KMS-11 (cell line): ENCODE measurements around the gene GRHL3.

Experiments used
- H2AFZ ChIP-seq: fragments of 200-600 bp; sonication (generic); 2 replicates; pipeline ENCODE4 v1.6.1; 2016; ENCODE audit warnings: antibody characterized with exemption, mixed run types, low read depth
- H3K27ac ChIP-seq: fragments of 200-600 bp; sonication (generic); 2 replicates; pipeline ENCODE4 v1.6.1; 2016; ENCODE audit warnings: mild to moderate bottlenecking, mixed run types
- H3K27me3 ChIP-seq: fragments of 200-600 bp; sonication (generic); 2 replicates; pipeline ENCODE4 v1.6.1; 2017; ENCODE audit warnings: mild to moderate bottlenecking, low read depth, mixed run types, moderate library complexity; ENCODE audit not compliant: insufficient read depth
- H3K36me3 ChIP-seq: fragments of 200-600 bp; sonication (generic); 2 replicates; pipeline ENCODE4 v1.6.1; 2017; ENCODE audit warnings: mild to moderate bottlenecking, mixed run types; ENCODE audit not compliant: insufficient read depth
- H3K4me1 ChIP-seq: fragments of 200-600 bp; sonication (generic); 2 replicates; pipeline ENCODE4 v1.6.1; 2016; ENCODE audit warnings: mild to moderate bottlenecking, low read depth, mixed run types; ENCODE audit not compliant: poor library complexity, severe bottlenecking
- H3K4me2 ChIP-seq: fragments of 200-600 bp; sonication (generic); 2 replicates; pipeline ENCODE4 v1.7.0; 2016; ENCODE audit warnings: mild to moderate bottlenecking, mixed run types
- H3K4me3 ChIP-seq: fragments of 200-600 bp; sonication (generic); IDR thresholded peaks from 2 replicates; pipeline ENCODE4 v1.6.1; 2017; ENCODE audit warnings: low read depth, low read length, mixed read lengths; ENCODE audit not compliant: insufficient read depth
- H3K79me2 ChIP-seq: fragments of 200-600 bp; sonication (generic); 2 replicates; pipeline ENCODE4 v1.6.1; 2016; ENCODE audit warnings: low read depth, mixed run types; ENCODE audit not compliant: insufficient read depth
- H3K9ac ChIP-seq: fragments of 200-600 bp; sonication (generic); 2 replicates; pipeline ENCODE4 v1.6.1; 2016; ENCODE audit warnings: mild to moderate bottlenecking, mixed run types
- H4K20me1 ChIP-seq: fragments of 200-600 bp; sonication (generic); 2 replicates; pipeline ENCODE4 v1.6.1; 2016; ENCODE audit warnings: mild to moderate bottlenecking, mixed run types; ENCODE audit not compliant: insufficient read depth
- CTCF ChIP-seq: fragments of 200-600 bp; sonication (generic); conservative IDR thresholded peaks from 2 replicates; pipeline ENCODE4 v1.6.1; 2017; ENCODE audit warnings: low read depth, mild to moderate bottlenecking, antibody characterized with exemption, low read length, moderate library complexity, mixed read lengths

GRHL3 gene

DNA sequence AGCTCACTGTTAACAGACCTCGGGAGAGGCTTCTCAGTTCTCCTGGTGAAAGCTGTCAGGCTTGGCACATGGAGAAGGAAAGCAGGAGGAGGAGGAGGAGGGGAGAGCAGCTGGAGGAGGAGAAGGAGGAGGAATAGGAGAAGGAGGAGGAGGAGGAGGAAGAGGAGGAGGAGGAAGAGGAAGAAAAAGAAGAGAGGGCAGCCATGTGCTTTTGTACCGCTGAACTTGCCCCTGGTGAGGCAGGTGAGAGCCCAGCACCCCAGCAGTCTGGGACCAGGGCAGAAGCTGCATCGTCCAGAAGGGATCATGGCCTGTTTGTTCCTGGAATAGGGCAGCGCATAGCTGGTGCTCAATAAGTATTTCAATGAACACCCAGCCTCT is 21.3 kb upstream of the GRHL3 start:
- Histone ChIP-seq H3K27ac (no peak overlapping the region), H3K4me1 (no peaks in the 10 kb centered on the region), H3K4me2 (no peak overlapping the region), H2AFZ (no peak overlapping the region), H3K4me3 (no peak overlapping the region), H3K9ac (no peak overlapping the region), H3K27me3 (no peaks in the 10 kb centered on the region), H3K79me2 (no peaks in the 10 kb centered on the region), H4K20me1 (no peaks in the 10 kb centered on the region), H3K36me3 (no peaks in the 10 kb centered on the region)
- no peak for TF ChIP-seq CTCF

DNA sequence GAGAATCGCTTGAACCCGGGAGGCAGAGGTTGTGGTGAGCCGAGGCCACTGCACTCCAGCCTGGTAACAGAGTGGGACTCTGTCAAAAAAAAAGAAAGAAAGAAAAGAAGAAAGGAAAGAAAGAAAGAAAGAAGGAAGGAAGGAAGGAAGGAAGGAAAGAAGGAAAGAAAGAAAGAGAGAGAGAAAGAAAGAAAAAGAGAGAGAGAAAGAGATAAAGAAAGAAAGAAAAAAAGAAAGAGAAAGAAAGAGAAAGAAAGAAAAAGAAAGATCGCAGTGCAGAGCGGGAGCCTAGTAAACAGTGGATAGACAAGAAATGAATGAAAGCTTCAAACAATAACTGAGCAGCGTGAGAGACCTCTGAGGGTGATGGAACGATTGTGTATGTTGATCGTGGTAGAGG is 20.6 kb upstream of the GRHL3 start:
- H3K27ac ChIP-seq, result no peak overlapping the region
- H4K20me1 ChIP-seq, result no peaks in the 10 kb centered on the region
- H3K4me3 ChIP-seq, result no peak overlapping the region
- H3K9ac ChIP-seq, result no peak overlapping the region
- H3K4me1 ChIP-seq, result no peaks in the 10 kb centered on the region
- no peaks in the 10 kb centered on the region for H3K79me2 ChIP-seq
- no peak for TF ChIP-seq CTCF
- no peak overlapping the region for H3K4me2 ChIP-seq
- no peak overlapping the region for H2AFZ ChIP-seq
- no peaks in the 10 kb centered on the region for H3K36me3 ChIP-seq
- H3K27me3 ChIP-seq, result no peaks in the 10 kb centered on the region

DNA sequence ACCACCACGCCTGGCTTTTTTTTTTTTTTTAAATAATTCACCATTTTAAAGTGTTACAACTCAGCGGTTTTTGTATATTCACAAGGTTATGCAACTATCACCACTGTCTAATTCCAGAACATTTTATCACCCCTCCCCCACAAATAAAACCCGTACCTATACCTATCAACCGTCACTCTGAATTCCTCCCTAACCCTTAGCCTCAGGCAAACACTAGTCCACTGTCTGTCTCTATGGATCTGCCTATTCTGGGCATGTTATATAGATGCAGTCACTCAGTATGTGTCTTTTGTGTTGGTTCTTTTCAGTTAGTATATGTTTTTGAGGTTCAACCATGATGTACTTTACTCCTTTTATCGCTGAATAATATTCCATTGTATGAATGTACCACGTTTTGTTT is 19.3 kb upstream of the GRHL3 start:
- TF ChIP-seq CTCF, result no peak
- no peaks in the 10 kb centered on the region for H3K4me1 ChIP-seq

DNA sequence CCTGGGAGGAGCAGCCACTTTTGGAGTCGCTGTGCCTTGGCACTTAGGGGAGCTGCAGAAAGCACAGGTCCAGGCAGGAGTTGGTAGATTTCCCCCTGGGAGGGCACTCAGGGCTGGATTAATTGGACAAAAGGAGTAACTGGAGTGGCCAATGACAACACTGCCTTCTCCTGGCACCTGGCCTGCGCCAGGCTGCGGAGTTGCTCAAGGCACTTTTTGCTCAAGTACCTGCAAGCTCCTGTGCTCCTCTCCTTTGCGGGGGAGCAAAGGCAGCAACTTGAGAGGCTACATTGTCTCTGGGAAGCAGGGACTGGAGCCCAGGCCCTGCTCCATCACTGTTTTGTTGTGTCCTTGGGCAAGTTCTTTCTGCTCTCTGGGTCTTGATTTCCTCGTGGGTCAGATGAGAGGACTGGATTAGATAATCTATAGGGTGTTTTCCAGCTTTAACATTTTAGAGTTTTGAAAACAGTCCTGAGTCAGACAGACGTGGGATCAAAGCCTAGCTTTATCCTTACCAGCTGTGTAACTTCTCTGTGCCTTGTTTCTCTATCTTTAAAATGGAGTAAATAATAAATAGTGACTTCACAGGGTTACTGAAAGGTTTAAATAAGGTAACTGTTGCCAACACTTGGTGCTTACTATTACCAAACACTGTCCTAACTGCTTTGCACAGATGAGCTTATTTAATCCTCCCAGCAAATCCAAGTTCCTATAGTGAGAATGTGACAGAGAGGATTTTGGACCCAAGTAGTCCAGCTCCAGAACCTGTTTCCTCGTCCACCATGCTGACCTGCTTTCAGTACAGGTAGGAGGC is 18.0 kb upstream of the GRHL3 start:
- Histone ChIP-seq H3K27ac (no peak overlapping the region), H3K79me2 (no peaks in the 10 kb centered on the region), H3K9ac (no peak overlapping the region), H3K4me3 (no peak overlapping the region), H3K4me2 (no peak overlapping the region), H3K27me3 (no peaks in the 10 kb centered on the region), H2AFZ (no peak overlapping the region), H3K36me3 (no peaks in the 10 kb centered on the region), H4K20me1 (no peaks in the 10 kb centered on the region), H3K4me1 (no peaks in the 10 kb centered on the region)
- TF ChIP-seq CTCF, result no peak

More for the DNA sequence above, 19.3 kb upstream of the GRHL3 start:
- Histone ChIP-seq H3K27me3 (no peaks in the 10 kb centered on the region), H3K27ac (no peak overlapping the region), H2AFZ (no peak overlapping the region), H4K20me1 (no peaks in the 10 kb centered on the region), H3K4me3 (no peak overlapping the region), H3K79me2 (no peaks in the 10 kb centered on the region), H3K9ac (no peak overlapping the region), H3K4me2 (no peak overlapping the region), H3K36me3 (no peaks in the 10 kb centered on the region)
